ENCODE data around the gene ULK3. TPM values are rescaled to one million over a fixed set of nuclear protein-coding genes. Genes with fewer than 3 reads are reported as not detected.

The ULK3 gene
- total and polyA plus RNA-seq, 2 experiments from 2014 or later: 40.4 to 45.7 TPM

GRCh38 chr15:74821091-74821789, 21.7 kb downstream of the ULK3 start:
- Histone ChIP-seq H3K4me3 (no peak overlapping the region), H3K4me2 (no peak overlapping the region), H4K20me1 (ENCODE audit: insufficient read depth, poor library complexity, severe bottlenecking) (no peaks in the 10 kb centered on the region), H3K79me2 (no peaks in the 10 kb centered on the region), H3K4me1 (ENCODE audit: insufficient read depth) (no peaks in the 10 kb centered on the region), H3K36me3 (replicated peaks; ENCODE audit: insufficient read depth, low read depth) (no peaks in the 10 kb centered on the region), H3K27me3 (peaks cover 9% of the 10 kb centered on the region), H3K9me2 (replicated peaks; ENCODE audit: insufficient read depth) (no peaks in the 10 kb centered on the region), H2AFZ (no peak overlapping the region), H3K27ac (no peak overlapping the region), H3K9me3 (ENCODE audit: low read depth) (no peaks in the 10 kb centered on the region)
- WGBS (ENCODE audit: low lambda C conversion rate, missing lambda C conversion rate): 45% methylated on average over 11 of the region's 11 CpGs
- DNase-seq (ENCODE audit: low spot score): no peak
- TF ChIP-seq EZH2 (IDR thresholded peaks at IDR 0.05; ENCODE audit: borderline replicate concordance): no peak
- no peak for TF ChIP-seq CTCF (IDR thresholded peaks at IDR 0.05; ENCODE audit: poor library complexity)
- TF ChIP-seq EZH2phosphoT487 (IDR thresholded peaks at IDR 0.05; ENCODE audit: low read depth, severe bottlenecking, unreplicated experiment): no peak

GRCh38 chr15:74820056-74820455, 22.9 kb downstream of the ULK3 start:
- H3K9me3 ChIP-seq (ENCODE audit: low read depth): no peaks in the 10 kb centered on the region
- H3K9me2 ChIP-seq (replicated peaks; ENCODE audit: insufficient read depth): no peaks in the 10 kb centered on the region
- no peak overlapping the region for H3K4me2 ChIP-seq
- H3K27ac ChIP-seq: no peak overlapping the region
- no peaks in the 10 kb centered on the region for H3K36me3 ChIP-seq (replicated peaks; ENCODE audit: insufficient read depth, low read depth)
- H2AFZ ChIP-seq: no peak overlapping the region
- no peaks in the 10 kb centered on the region for H3K79me2 ChIP-seq
- 87% methylated on average over 5 of the region's 5 CpGs for WGBS (ENCODE audit: low lambda C conversion rate, missing lambda C conversion rate)
- no peaks in the 10 kb centered on the region for H3K27me3 ChIP-seq
- DNase-seq (ENCODE audit: low spot score): no peak
- no peak overlapping the region for H3K4me3 ChIP-seq
- no peaks in the 10 kb centered on the region for H4K20me1 ChIP-seq (ENCODE audit: insufficient read depth, poor library complexity, severe bottlenecking)
- no peaks in the 10 kb centered on the region for H3K4me1 ChIP-seq (ENCODE audit: insufficient read depth)
- TF ChIP-seq EZH2phosphoT487 (IDR thresholded peaks at IDR 0.05; ENCODE audit: low read depth, severe bottlenecking, unreplicated experiment) (no peak), CTCF (IDR thresholded peaks at IDR 0.05; ENCODE audit: poor library complexity) (no peak), EZH2 (IDR thresholded peaks at IDR 0.05; ENCODE audit: borderline replicate concordance) (no peak)

- no peaks in the 10 kb centered on the region for H3K27me3 ChIP-seq
- H3K4me3 ChIP-seq: no peak overlapping the region
- no peaks in the 10 kb centered on the region for H3K36me3 ChIP-seq (replicated peaks; ENCODE audit: insufficient read depth, low read depth)
- H3K4me1 ChIP-seq (ENCODE audit: insufficient read depth): no peaks in the 10 kb centered on the region
- no peaks in the 10 kb centered on the region for H3K9me2 ChIP-seq (replicated peaks; ENCODE audit: insufficient read depth)
- no peak overlapping the region for H3K4me2 ChIP-seq
- WGBS (ENCODE audit: low lambda C conversion rate, missing lambda C conversion rate): 33% methylated on average over 9 of the region's 9 CpGs
- no peaks in the 10 kb centered on the region for H3K79me2 ChIP-seq
- no peak for TF ChIP-seq EZH2phosphoT487 (IDR thresholded peaks at IDR 0.05; ENCODE audit: low read depth, severe bottlenecking, unreplicated experiment)
- TF ChIP-seq CTCF (IDR thresholded peaks at IDR 0.05; ENCODE audit: poor library complexity): peak; percentile 18
- TF ChIP-seq EZH2 (IDR thresholded peaks at IDR 0.05; ENCODE audit: borderline replicate concordance): no peak
- DNase-seq (ENCODE audit: low spot score): peak; percentile 48
- no peaks in the 10 kb centered on the region for H3K9me3 ChIP-seq (ENCODE audit: low read depth)
- no peak overlapping the region for H3K27ac ChIP-seq
- H4K20me1 ChIP-seq (ENCODE audit: insufficient read depth, poor library complexity, severe bottlenecking): no peaks in the 10 kb centered on the region
- H2AFZ ChIP-seq: no peak overlapping the region
These were observed 25.6 kb downstream of the ULK3 start for GRCh38 chr15:74817370-74817737.

All from hepatocyte (in vitro differentiated cells).